Kidney tubule cell (primary cell): ENCODE data around the gene GPR135.

ENCODE experiments used
- DNase-seq: peaks from one replicate; pipeline ENCODE4 v3.0.0-alpha.2; 2018; ENCODE audit warnings: low spot score

The GPR135 gene

GRCh38 chr14:59422069-59422881, 42.9 kb downstream of the GPR135 start:
- no peak for DNase-seq

DNA sequence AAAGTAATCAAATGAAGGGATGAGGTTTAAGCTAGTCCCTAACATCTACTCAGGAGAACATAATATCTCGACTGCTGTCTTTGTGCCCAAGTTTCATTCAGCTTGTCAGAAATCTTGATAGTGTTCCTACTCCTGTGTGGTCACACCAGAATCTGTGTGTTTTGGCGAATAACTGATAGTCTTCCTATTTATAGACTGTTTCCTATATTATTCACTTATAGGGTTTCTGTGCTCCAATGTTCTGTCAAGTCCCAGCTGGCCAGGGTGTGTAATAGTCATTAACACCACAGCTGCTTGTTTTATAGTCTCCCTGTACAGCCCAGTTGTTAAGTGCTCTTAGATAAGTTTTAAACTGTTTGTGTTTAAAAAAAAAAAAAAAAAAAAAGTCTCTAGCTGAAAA, 45.9 kb downstream of the GPR135 start:
- no peak for DNase-seq

DNA sequence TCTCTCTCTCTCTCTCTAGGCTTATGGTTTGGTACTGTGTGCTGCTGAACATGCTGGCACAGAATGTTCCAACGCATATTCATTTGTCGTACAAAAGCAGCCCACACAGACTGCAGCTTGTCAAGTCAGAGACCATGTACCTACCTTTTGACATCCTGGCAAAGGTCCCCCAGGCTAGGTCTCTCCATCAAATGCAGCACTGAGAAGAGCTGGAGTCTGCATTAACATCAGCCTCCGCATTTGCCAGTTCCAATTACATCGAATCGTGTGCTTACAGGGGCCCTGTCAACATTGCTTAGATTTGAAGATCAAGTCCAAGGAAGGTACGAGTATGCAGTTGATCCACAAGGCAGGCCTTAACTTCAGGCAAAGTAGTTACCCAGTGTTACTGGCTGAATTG, 47.9 kb downstream of the GPR135 start:
- no peak for DNase-seq

DNA sequence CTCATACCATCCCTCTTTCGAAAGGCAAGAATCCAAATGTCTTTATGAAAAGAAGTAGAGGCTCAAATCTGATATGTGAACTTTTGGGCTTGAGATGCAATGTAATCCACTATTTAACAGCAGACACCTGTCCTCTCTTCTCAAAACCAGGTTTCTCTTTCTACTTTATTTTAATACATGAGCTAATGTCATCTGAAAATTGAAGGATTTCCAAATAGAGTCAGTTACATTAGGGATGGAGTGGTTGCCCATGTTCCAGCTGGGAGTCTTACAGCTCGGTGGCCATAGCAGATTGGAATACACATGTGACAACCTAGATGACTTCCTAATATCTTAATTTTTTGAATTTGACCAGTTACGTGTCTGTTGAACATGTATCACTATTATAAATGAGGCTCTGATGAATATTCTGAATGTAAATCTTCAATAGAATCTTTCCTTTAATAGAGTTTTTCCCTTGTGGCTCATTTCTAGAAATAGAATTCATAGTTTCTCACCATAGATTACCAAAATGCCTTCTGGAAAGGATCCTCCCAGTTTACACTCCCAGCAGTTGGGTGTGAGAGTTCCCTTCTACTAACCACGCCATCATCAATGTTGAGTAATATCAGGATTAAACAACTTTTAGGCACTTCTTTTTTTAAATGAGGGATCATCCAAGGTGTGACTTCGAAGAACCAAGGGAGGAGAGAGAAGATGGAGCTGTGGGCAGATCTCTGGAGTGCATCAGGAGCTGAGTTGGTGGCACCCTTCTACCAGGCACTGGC, 49.2 kb downstream of the GPR135 start:
- no peak for DNase-seq
